ENCODE data around the gene MTFR1L. TPM values are rescaled to one million over a fixed set of nuclear protein-coding genes. Genes with fewer than 3 reads are reported as not detected.
A peak's percentile ranks its signal among the peaks of the same experiment; 100 is the strongest.
"Not testable (repeated sequence)": the region's sequence is repeated elsewhere in the genome, so short reads cannot be mapped to it uniquely, and the experiment has no call there.

MTFR1L gene
- total RNA-seq, 1 donor from 2014 or later, result 51.1 TPM

GRCh38 chr1:25825605-25826004 is 5.9 kb downstream of the MTFR1L start:
- DNase-seq, result no peak

GRCh38 chr1:25826571-25826970 is 6.8 kb downstream of the MTFR1L start:
- DNase-seq, result no peak

GRCh38 chr1:25828491-25828890 is 8.7 kb downstream of the MTFR1L start:
- DNase-seq, result no peak

- no peak for DNase-seq
Observed at GRCh38 chr1:25829046-25829445, 9.3 kb downstream of the MTFR1L start.

GRCh38 chr1:25831569-25832196 is 11.9 kb downstream of the MTFR1L start:
- no peak for DNase-seq

GRCh38 chr1:25832336-25833037 is 12.7 kb downstream of the MTFR1L start:
- DNase-seq, result no peak

- DNase-seq, result no peak
Observed at GRCh38 chr1:25833158-25833557, 13.4 kb downstream of the MTFR1L start.

GRCh38 chr1:25834894-25835293 is 15.1 kb downstream of the MTFR1L start:
- peak; percentile 9 for DNase-seq

GRCh38 chr1:25836695-25837094 is 16.9 kb downstream of the MTFR1L start:
- DNase-seq, result no peak

GRCh38 chr1:25837262-25837875 is 17.6 kb downstream of the MTFR1L start:
- no peak for DNase-seq

GRCh38 chr1:25839808-25840207 is 20.1 kb downstream of the MTFR1L start:
- DNase-seq, result not testable (repeated sequence)

- no peak for DNase-seq
Observed at GRCh38 chr1:25843483-25843882, 23.7 kb downstream of the MTFR1L start.

GRCh38 chr1:25844536-25845337 is 25.0 kb downstream of the MTFR1L start:
- no peak for DNase-seq

- no peak for DNase-seq
Observed at GRCh38 chr1:25845664-25846063, 25.9 kb downstream of the MTFR1L start.

- no peak for DNase-seq
Observed at GRCh38 chr1:25847929-25848328, 28.2 kb downstream of the MTFR1L start.

GRCh38 chr1:25848531-25848930 is 28.8 kb downstream of the MTFR1L start:
- DNase-seq, result no peak

- DNase-seq, result no peak
Observed at GRCh38 chr1:25854554-25854953, 34.8 kb downstream of the MTFR1L start.

- DNase-seq, result no peak
Observed at GRCh38 chr1:25856856-25857255, 37.1 kb downstream of the MTFR1L start.

- no peak for DNase-seq
Observed at GRCh38 chr1:25858494-25858893, 38.7 kb downstream of the MTFR1L start.

GRCh38 chr1:25858906-25859789 is 39.4 kb downstream of the MTFR1L start, which contains the start of gene AUNIP:
TSS of gene AUNIP (minus strand) at chr1:25859457. CDS start at chr1:25859357, 100 bp downstream.
- DNase-seq, result peak; percentile 92
